Caco-2 (cell line): ENCODE data around the gene MOB3C. TPM values are rescaled to one million over a fixed set of nuclear protein-coding genes. Genes with fewer than 3 reads are reported as not detected.

Experiments used
- BruUV-seq: library from RNA; stranded (reverse); fragments of 400-500 nt; replicated peaks from 2 replicates; lab custom pipeline; 2021; lab: Mats Ljungman, UMichigan
- CTCF ChIA-PET: fragments of 300-600 bp; sonication (Branson Sonifier 250); formaldehyde crosslinking; loops from one replicate; lab custom pipeline; 2022; ENCODE audit warnings: antibody characterized with exemption; lab: Charles Lee
- POLR2A ChIA-PET: fragments of 300-600 bp; sonication (Branson Sonifier 250); formaldehyde crosslinking; loops from one replicate; lab custom pipeline; 2022; ENCODE audit warnings: antibody characterized with exemption; lab: Charles Lee
- DNase-seq, 2 experiments: peaks; one replicate each; pipeline versions ENCODE4 v3.0.0 to v3.0.0-alpha.2; 2020 to 2022
- H3K27me3 ChIP-seq: replicated peaks from 2 replicates; pipeline ENCODE4 v1.6.0; 2011; ENCODE audit warnings: low read length; ENCODE audit not compliant: control insufficient read depth, insufficient read depth
- H3K36me3 ChIP-seq: 2 replicates; pipeline ENCODE4 v1.5.1; 2011; ENCODE audit warnings: low read length; ENCODE audit not compliant: control insufficient read depth, insufficient read depth
- H3K4me1 ChIP-seq: fragments of 250-450 bp; sonication (Bioruptor Pico); 2 replicates; pipeline ENCODE4 v1.5.1; 2020; ENCODE audit warnings: mild to moderate bottlenecking
- H3K4me3 ChIP-seq: 2 replicates; pipeline ENCODE4 v1.5.1; 2011; ENCODE audit warnings: low read depth, mild to moderate bottlenecking, control low read depth, low read length
- H3K9me3 ChIP-seq: fragments of 250-450 bp; sonication (Bioruptor Pico); 2 replicates; pipeline ENCODE4 v1.5.1; 2020; ENCODE audit warnings: mild to moderate bottlenecking, moderate library complexity
- H3K27ac Mint-ChIP-seq: one replicate; pipeline ENCODE4 v1.8.0; 2022; ENCODE audit warnings: mixed read lengths; ENCODE audit not compliant: unreplicated experiment
- H3K27me3 Mint-ChIP-seq: one replicate; pipeline ENCODE4 v1.8.0; 2022; ENCODE audit warnings: mixed read lengths; ENCODE audit not compliant: insufficient read depth, unreplicated experiment
- H3K36me3 Mint-ChIP-seq: one replicate; pipeline ENCODE4 v1.8.0; 2022; ENCODE audit warnings: mild to moderate bottlenecking, mixed read lengths; ENCODE audit not compliant: insufficient read depth, unreplicated experiment
- H3K4me1 Mint-ChIP-seq: one replicate; pipeline ENCODE4 v1.8.0; 2022; ENCODE audit warnings: low read depth, mixed read lengths; ENCODE audit not compliant: unreplicated experiment
- H3K4me3 Mint-ChIP-seq: one replicate; pipeline ENCODE4 v1.8.0; 2022; ENCODE audit warnings: mild to moderate bottlenecking, moderate library complexity, mixed read lengths; ENCODE audit not compliant: unreplicated experiment
- H3K9me3 Mint-ChIP-seq: one replicate; pipeline ENCODE4 v1.8.0; 2022; ENCODE audit warnings: mixed read lengths; ENCODE audit not compliant: unreplicated experiment
- intact Hi-C: fragments of 100-400 bp; cut with micrococcal nuclease; formaldehyde crosslinking; loops from one replicate; pipeline ENCODE4 v1.10.0; 2022; ENCODE audit not compliant: unreplicated experiment
- total RNA-seq: library from RNA; stranded (reverse); gene quantifications from 2 replicates; pipeline ENCODE4 v1.2.3, GENCODE V29; 2022
- TF ChIP-seq, protein P1 (sequence below), 2 experiments: fragments of 200-600 bp in 1 of 2; IDR thresholded peaks; 1 replicate in 1 of 2; 2 replicates in 1 of 2; pipeline versions ENCODE4 v1.5.1 to v1.8.0; 2011 to 2022; ENCODE audit warnings: antibody characterized with exemption in 1 of 2, control low read depth in 1 of 2, inconsistent platforms in 1 of 2, low read depth in 1 of 2, low read length in 1 of 2, mild to moderate bottlenecking in 1 of 2, moderate library complexity in 1 of 2; ENCODE audit not compliant: insufficient read depth in 1 of 2, severe bottlenecking in 1 of 2, unreplicated experiment in 1 of 2

Gene MOB3C
- total RNA-seq, 1 experiment from 2014 or later, result 1.6 TPM

- H3K4me1 Mint-ChIP-seq, result no peaks in the 10 kb centered on the region
- Histone ChIP-seq H3K4me3 (no peak overlapping the region), H3K4me1 (no peaks in the 10 kb centered on the region), H3K36me3 (no peaks in the 10 kb centered on the region; the same call in 1 of the 2 replicates), H3K27me3 (no peaks in the 10 kb centered on the region), H3K9me3 (no peaks in the 10 kb centered on the region)
- TF ChIP-seq, protein P1, sequence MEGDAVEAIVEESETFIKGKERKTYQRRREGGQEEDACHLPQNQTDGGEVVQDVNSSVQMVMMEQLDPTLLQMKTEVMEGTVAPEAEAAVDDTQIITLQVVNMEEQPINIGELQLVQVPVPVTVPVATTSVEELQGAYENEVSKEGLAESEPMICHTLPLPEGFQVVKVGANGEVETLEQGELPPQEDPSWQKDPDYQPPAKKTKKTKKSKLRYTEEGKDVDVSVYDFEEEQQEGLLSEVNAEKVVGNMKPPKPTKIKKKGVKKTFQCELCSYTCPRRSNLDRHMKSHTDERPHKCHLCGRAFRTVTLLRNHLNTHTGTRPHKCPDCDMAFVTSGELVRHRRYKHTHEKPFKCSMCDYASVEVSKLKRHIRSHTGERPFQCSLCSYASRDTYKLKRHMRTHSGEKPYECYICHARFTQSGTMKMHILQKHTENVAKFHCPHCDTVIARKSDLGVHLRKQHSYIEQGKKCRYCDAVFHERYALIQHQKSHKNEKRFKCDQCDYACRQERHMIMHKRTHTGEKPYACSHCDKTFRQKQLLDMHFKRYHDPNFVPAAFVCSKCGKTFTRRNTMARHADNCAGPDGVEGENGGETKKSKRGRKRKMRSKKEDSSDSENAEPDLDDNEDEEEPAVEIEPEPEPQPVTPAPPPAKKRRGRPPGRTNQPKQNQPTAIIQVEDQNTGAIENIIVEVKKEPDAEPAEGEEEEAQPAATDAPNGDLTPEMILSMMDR (IDR thresholded peaks at IDR 0.05; ENCODE audit: insufficient read depth in 1 of 2, low read depth in 1 of 2, low read length in 1 of 2, severe bottlenecking in 1 of 2, unreplicated experiment in 1 of 2), result no peak
- no peak overlapping the region for H3K27ac Mint-ChIP-seq
- CTCF ChIA-PET, result no interaction called here
- H3K4me3 Mint-ChIP-seq, result no peak overlapping the region
- H3K27me3 Mint-ChIP-seq, result no peaks in the 10 kb centered on the region
- H3K36me3 Mint-ChIP-seq, result peaks cover 8% of the 10 kb centered on the region
- BruUV-seq, result no TSS peak
- no peaks in the 10 kb centered on the region for H3K9me3 Mint-ChIP-seq
- intact Hi-C loops, result no loop called here
- POLR2A ChIA-PET, result no interaction called here
- DNase-seq, result no peak
Measured at GRCh38 chr1:46577671-46578070, 38.9 kb downstream of the MOB3C start.

GRCh38 chr1:46576596-46576995 is 40.0 kb downstream of the MOB3C start:
- Histone ChIP-seq H3K36me3 (no peaks in the 10 kb centered on the region; the same call in 1 of the 2 replicates), H3K4me1 (no peaks in the 10 kb centered on the region), H3K9me3 (no peaks in the 10 kb centered on the region), H3K4me3 (no peak overlapping the region), H3K27me3 (no peaks in the 10 kb centered on the region)
- no peak overlapping the region for H3K4me3 Mint-ChIP-seq
- POLR2A ChIA-PET, result no interaction called here
- CTCF ChIA-PET, result no interaction called here
- H3K36me3 Mint-ChIP-seq, result peaks cover 8% of the 10 kb centered on the region
- TF ChIP-seq, protein P1 (IDR thresholded peaks at IDR 0.05; ENCODE audit: insufficient read depth in 1 of 2, low read depth in 1 of 2, low read length in 1 of 2, severe bottlenecking in 1 of 2, unreplicated experiment in 1 of 2), result no peak
- DNase-seq, result no peak
- no peaks in the 10 kb centered on the region for H3K4me1 Mint-ChIP-seq
- intact Hi-C loops, result no loop called here
- no peaks in the 10 kb centered on the region for H3K9me3 Mint-ChIP-seq
- no TSS peak for BruUV-seq
- H3K27me3 Mint-ChIP-seq, result no peaks in the 10 kb centered on the region
- H3K27ac Mint-ChIP-seq, result no peak overlapping the region

DNA sequence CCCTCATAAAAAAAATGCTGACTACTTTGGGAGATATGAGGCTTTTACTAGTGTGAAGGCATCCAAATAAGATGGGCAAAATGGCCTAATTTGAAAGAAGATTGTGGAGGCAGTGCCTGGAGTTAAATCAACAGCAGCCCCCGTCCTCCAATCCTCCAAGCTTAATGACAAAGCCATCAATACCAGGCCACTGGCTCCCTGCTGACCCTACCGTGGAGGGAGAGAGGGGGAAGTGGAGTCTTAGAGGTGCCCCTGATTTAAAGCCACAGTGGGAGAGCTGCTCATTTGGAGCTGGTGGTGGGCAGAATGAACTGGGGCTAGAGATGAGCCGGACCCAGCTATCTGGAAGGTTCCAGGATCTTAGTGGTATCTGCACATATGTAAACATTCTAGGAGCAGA is 40.8 kb downstream of the MOB3C start:
- H3K9me3 ChIP-seq, result no peaks in the 10 kb centered on the region
- DNase-seq, result no peak
- Mint-ChIP-seq H3K4me3 (no peak overlapping the region), H3K27ac (no peak overlapping the region), H3K9me3 (no peaks in the 10 kb centered on the region), H3K27me3 (no peaks in the 10 kb centered on the region), H3K36me3 (peaks cover 8% of the 10 kb centered on the region), H3K4me1 (no peaks in the 10 kb centered on the region)
- CTCF ChIA-PET, result no interaction called here
- no peaks in the 10 kb centered on the region; the same call in 1 of the 2 replicates for H3K36me3 ChIP-seq
- POLR2A ChIA-PET, result no interaction called here
- TF ChIP-seq, protein P1 (IDR thresholded peaks at IDR 0.05; ENCODE audit: insufficient read depth in 1 of 2, low read depth in 1 of 2, low read length in 1 of 2, severe bottlenecking in 1 of 2, unreplicated experiment in 1 of 2), result no peak
- no peaks in the 10 kb centered on the region for H3K4me1 ChIP-seq
- H3K4me3 ChIP-seq, result no peak overlapping the region
- no TSS peak for BruUV-seq
- H3K27me3 ChIP-seq, result no peaks in the 10 kb centered on the region
- intact Hi-C loops, result no loop called here
